CD4-positive, alpha-beta T cell (primary cell): ENCODE measurements around the gene CYB561A3. TPM values are rescaled to one million over a fixed set of nuclear protein-coding genes. Genes with fewer than 3 reads are reported as not detected.

Source experiments
- ATAC-seq: fragments of 200-7000 bp; cut with Tn5 transposase; one replicate; pipeline ENCODE4 v1.10.0; 2022; ENCODE audit warnings: mild to moderate bottlenecking; ENCODE audit not compliant: poor library complexity
- CTCF ChIA-PET: fragments of 350-600 bp; sonication (Branson Sonifier 250); formaldehyde crosslinking; loops from one replicate; lab custom pipeline; 2021; ENCODE audit warnings: antibody characterized with exemption, inconsistent platforms; lab: Charles Lee
- POLR2A ChIA-PET: fragments of 350-600 bp; sonication (Branson Sonifier 250); formaldehyde crosslinking; loops from one replicate; lab custom pipeline; 2021; ENCODE audit warnings: antibody characterized with exemption, inconsistent platforms; lab: Charles Lee
- DNase-seq, 14 experiments: peaks; one replicate each; pipeline ENCODE4 v3.0.0-alpha.2; 2013 to 2020; ENCODE audit warnings: mixed read lengths in 2 of 14
- H3K27ac ChIP-seq, 2 donors: one replicate each; pipeline versions ENCODE4 v1.5.1 to v1.7.0; 2013; ENCODE audit warnings: low read length in 2 of 2, low read depth in 1 of 2, mild to moderate bottlenecking in 1 of 2
- H3K27me3 ChIP-seq, 2 experiments: 1 replicate in 1 of 2; 2 replicates in 1 of 2; pipeline versions ENCODE4 v1.6.1 to v1.7.0; 2013; ENCODE audit warnings: low read length in 2 of 2, control low read depth in 1 of 2, mild to moderate bottlenecking in 1 of 2, moderate library complexity in 1 of 2; ENCODE audit not compliant: insufficient read depth in 2 of 2, control insufficient read depth in 1 of 2
- H3K36me3 ChIP-seq: one replicate; pipeline ENCODE4 v1.6.1; 2013; ENCODE audit warnings: low read length, control low read depth; ENCODE audit not compliant: insufficient read depth
- H3K4me1 ChIP-seq: one replicate; pipeline ENCODE4 v1.6.1; 2013; ENCODE audit warnings: low read length, control low read depth; ENCODE audit not compliant: insufficient read depth
- H3K4me3 ChIP-seq: one replicate; pipeline ENCODE4 v1.5.1; 2013; ENCODE audit warnings: mild to moderate bottlenecking, low read length, moderate library complexity
- H3K9me3 ChIP-seq, 2 experiments: 1 replicate in 1 of 2; 2 replicates in 1 of 2; pipeline versions ENCODE4 v1.6.1 to v1.7.0; 2013; ENCODE audit warnings: low read length in 2 of 2, mild to moderate bottlenecking in 2 of 2, control low read depth in 1 of 2, moderate library complexity in 1 of 2; ENCODE audit not compliant: control insufficient read depth in 1 of 2, insufficient read depth in 1 of 2
- H3K27ac Mint-ChIP-seq: one replicate; pipeline ENCODE4 v1.8.0; 2020; ENCODE audit warnings: mixed read lengths
- H3K27me3 Mint-ChIP-seq: one replicate; pipeline ENCODE4 v1.8.0; 2021; ENCODE audit warnings: mixed read lengths
- H3K36me3 Mint-ChIP-seq: one replicate; pipeline ENCODE4 v1.8.0; 2021; ENCODE audit warnings: low read depth, mixed read lengths
- H3K4me1 Mint-ChIP-seq: one replicate; pipeline ENCODE4 v1.8.0; 2021; ENCODE audit warnings: low read depth, mixed read lengths
- H3K4me3 Mint-ChIP-seq: one replicate; pipeline ENCODE4 v1.8.0; 2020; ENCODE audit warnings: mild to moderate bottlenecking, mixed read lengths
- H3K9me3 Mint-ChIP-seq: one replicate; pipeline ENCODE4 v1.8.0; 2020; ENCODE audit warnings: mixed read lengths
- intact Hi-C, 2 experiments: fragments of 100-400 bp; cut with DNase I in 1 of 2; cut with micrococcal nuclease in 1 of 2; formaldehyde crosslinking; loops; one replicate each; pipeline versions ENCODE4 v1.15.1 to v1.9.0; 2023 to 2025; cut with DNase I, micrococcal nuclease
- total RNA-seq, 174 experiments: library from RNA in 2 of 174; stranded (reverse) in 2 of 174; gene quantifications; one replicate each; pipeline ENCODE4 v1.2.3 and lab custom pipeline; 2021 to 2026
- TF ChIP-seq, protein P1 (sequence below): fragments of 200-600 bp; IDR thresholded peaks from one replicate; pipeline ENCODE4 v1.8.0; 2022; ENCODE audit warnings: antibody characterized with exemption, mild to moderate bottlenecking

CYB561A3 gene
- total RNA-seq, 2 experiments from 2014 or later: 24.4 to 25.8 TPM

DNA sequence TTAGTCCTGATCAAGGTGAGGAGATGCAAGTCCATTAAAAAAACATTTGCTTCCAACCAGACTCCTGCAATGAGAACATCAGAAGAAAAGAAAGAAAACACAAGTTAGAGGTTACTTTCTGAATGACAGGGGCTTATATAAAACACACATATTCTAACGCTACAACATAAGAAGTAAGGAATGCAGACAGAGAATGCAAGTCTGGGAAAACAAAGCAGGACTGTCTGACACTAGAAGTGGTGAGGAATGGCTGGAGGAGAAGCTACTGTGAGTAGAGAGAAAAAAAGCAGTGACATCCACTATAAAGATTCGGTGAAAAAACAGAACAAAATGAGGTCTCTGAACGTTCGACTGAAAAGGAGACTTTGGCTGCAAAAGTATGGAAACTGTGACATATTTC is 43.0 kb upstream of the CYB561A3 start:
- DNase-seq (no peak), ATAC-seq (no peak)
- no peaks in the 10 kb centered on the region for H3K4me1 ChIP-seq
- no peak overlapping the region for H3K4me3 ChIP-seq
- Mint-ChIP-seq H3K4me3 (no peak overlapping the region), H3K36me3 (peaks cover 93% of the 10 kb centered on the region), H3K27me3 (no peaks in the 10 kb centered on the region), H3K27ac (no peak overlapping the region), H3K9me3 (no peaks in the 10 kb centered on the region), H3K4me1 (no peaks in the 10 kb centered on the region)
- no peak overlapping the region for H3K27ac ChIP-seq
- H3K9me3 ChIP-seq: no peaks in the 10 kb centered on the region
- peaks cover 70% of the 10 kb centered on the region for H3K36me3 ChIP-seq
- intact Hi-C loops: no loop called here
- CTCF ChIA-PET: no interaction called here
- no peaks in the 10 kb centered on the region for H3K27me3 ChIP-seq
- TF ChIP-seq, protein P1, sequence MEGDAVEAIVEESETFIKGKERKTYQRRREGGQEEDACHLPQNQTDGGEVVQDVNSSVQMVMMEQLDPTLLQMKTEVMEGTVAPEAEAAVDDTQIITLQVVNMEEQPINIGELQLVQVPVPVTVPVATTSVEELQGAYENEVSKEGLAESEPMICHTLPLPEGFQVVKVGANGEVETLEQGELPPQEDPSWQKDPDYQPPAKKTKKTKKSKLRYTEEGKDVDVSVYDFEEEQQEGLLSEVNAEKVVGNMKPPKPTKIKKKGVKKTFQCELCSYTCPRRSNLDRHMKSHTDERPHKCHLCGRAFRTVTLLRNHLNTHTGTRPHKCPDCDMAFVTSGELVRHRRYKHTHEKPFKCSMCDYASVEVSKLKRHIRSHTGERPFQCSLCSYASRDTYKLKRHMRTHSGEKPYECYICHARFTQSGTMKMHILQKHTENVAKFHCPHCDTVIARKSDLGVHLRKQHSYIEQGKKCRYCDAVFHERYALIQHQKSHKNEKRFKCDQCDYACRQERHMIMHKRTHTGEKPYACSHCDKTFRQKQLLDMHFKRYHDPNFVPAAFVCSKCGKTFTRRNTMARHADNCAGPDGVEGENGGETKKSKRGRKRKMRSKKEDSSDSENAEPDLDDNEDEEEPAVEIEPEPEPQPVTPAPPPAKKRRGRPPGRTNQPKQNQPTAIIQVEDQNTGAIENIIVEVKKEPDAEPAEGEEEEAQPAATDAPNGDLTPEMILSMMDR: no peak
- POLR2A ChIA-PET: no interaction called here

DNA sequence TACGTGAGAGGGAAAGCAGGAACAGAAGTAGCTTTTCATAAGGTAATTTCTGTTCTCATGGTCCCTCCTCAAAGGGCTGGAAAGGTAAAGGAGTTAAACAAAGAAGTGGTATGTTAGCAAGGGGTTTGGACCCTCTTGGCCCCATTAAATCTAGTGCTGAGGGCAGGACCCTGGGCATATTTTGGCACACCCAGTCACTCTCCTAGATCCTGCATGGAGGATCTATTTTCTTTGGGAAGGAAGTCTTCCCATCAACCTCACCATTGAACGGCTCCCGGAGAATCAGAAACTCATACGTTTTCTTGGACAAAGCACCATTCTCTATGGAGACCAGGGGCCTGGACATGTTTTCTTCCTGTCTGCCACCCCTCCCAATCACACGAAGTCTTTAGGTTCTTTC is 42.4 kb upstream of the CYB561A3 start:
- DNase-seq (no peak), ATAC-seq (no peak)
- POLR2A ChIA-PET: interaction anchor here (1.6 kb wide), 1 partner anchor 11 kb away, joined by 6 read pairs; the partner anchor contains the start of gene TMEM216
- no peak overlapping the region for H3K27ac ChIP-seq
- intact Hi-C loops: no loop called here
- H3K4me1 Mint-ChIP-seq: no peaks in the 10 kb centered on the region
- no peak overlapping the region for H3K4me3 Mint-ChIP-seq
- no peak overlapping the region for H3K27ac Mint-ChIP-seq
- H3K4me1 ChIP-seq: no peaks in the 10 kb centered on the region
- TF ChIP-seq, protein P1: no peak
- CTCF ChIA-PET: no interaction called here
- H3K36me3 Mint-ChIP-seq: peaks cover 87% of the 10 kb centered on the region
- H3K36me3 ChIP-seq: peaks cover 66% of the 10 kb centered on the region
- no peaks in the 10 kb centered on the region for H3K27me3 ChIP-seq
- H3K4me3 ChIP-seq: no peak overlapping the region
- H3K9me3 Mint-ChIP-seq: no peaks in the 10 kb centered on the region
- H3K9me3 ChIP-seq: no peaks in the 10 kb centered on the region
- no peaks in the 10 kb centered on the region for H3K27me3 Mint-ChIP-seq

DNA sequence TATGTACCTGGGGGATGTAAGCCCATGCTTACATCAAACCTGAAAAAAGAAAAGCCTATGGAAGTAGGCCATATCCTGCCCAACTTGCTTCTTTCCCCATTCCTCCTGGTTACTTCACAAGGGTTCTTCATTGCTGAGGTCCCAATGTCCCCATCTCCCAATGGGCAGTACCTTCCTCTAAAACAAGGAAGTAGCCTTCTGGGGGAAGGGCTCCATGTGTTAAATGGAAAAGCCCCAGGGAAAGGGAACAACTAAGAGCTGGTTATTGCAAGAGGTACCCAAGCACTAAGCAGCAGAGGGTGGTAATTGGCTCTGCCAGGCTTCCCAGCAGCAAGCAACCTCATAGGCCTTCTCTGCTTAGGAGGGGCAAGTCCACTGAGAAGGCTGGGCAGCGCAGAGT is 42.0 kb upstream of the CYB561A3 start:
- TF ChIP-seq, protein P1: no peak
- Histone ChIP-seq H3K9me3 (no peaks in the 10 kb centered on the region), H3K36me3 (peaks cover 63% of the 10 kb centered on the region), H3K27me3 (no peaks in the 10 kb centered on the region), H3K4me3 (no peak overlapping the region), H3K27ac (no peak overlapping the region), H3K4me1 (no peaks in the 10 kb centered on the region)
- DNase-seq (no peak), ATAC-seq (no peak)
- peaks cover 86% of the 10 kb centered on the region for H3K36me3 Mint-ChIP-seq
- no peak overlapping the region for H3K4me3 Mint-ChIP-seq
- intact Hi-C loops: no loop called here
- POLR2A ChIA-PET: interaction anchor here (1.6 kb wide), 1 partner anchor 11 kb away, joined by 6 read pairs; the partner anchor contains the start of gene TMEM216
- H3K4me1 Mint-ChIP-seq: no peaks in the 10 kb centered on the region
- CTCF ChIA-PET: no interaction called here
- no peak overlapping the region for H3K27ac Mint-ChIP-seq
- no peaks in the 10 kb centered on the region for H3K9me3 Mint-ChIP-seq
- H3K27me3 Mint-ChIP-seq: no peaks in the 10 kb centered on the region
